ENCODE data around the gene TH.

The TH gene

GRCh38 chr11:2144544-2145248 lies 26.9 kb downstream of the TH start:
- TF ChIP-seq GATA2 (IDR thresholded peaks at IDR 0.05; ENCODE audit: low read depth, low read length), result no peak
- no peak for TF ChIP-seq GATA3 (IDR thresholded peaks at IDR 0.05; ENCODE audit: low read depth, low read length)

DNA sequence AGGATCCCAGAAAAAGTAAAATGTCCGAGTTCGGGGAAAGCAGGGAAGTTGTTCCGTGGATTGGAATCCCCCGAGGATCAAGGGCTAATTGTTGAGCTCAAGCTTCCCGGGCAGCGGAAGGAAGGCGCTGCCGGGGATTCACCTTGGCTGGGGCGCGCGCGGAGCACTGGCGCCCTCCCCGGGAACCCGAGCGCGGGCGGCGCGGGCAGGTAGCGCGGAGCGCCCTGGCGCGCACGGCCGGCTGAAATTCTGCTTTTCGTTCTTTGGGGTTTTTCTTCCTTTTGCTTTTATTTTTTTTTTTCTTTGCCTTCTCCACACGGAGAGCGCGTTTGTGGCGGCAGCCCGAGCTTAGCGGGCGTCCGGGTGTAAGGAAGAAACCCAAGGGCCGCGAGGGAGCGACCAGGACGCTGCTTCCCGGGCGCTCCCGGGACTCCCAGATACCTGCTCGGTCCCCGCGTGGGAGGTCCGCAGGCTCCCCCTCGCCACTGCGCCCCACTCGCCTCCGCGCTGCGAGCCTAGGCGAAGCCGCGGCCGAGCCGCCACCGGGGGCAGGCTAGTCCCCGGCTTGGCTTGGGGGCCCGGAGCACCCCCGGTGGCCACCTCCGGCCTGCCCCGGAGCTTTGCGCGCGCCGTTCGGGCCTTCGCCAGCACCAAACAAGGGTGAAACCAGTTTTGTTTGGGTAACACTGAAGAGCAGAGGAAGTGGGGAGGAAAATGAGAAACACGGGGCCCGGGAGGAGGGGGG lies 27.6 kb downstream of the TH start:
- no peak for TF ChIP-seq GATA3 (IDR thresholded peaks at IDR 0.05; ENCODE audit: low read depth, low read length)
- no peak for TF ChIP-seq GATA2 (IDR thresholded peaks at IDR 0.05; ENCODE audit: low read depth, low read length)

DNA sequence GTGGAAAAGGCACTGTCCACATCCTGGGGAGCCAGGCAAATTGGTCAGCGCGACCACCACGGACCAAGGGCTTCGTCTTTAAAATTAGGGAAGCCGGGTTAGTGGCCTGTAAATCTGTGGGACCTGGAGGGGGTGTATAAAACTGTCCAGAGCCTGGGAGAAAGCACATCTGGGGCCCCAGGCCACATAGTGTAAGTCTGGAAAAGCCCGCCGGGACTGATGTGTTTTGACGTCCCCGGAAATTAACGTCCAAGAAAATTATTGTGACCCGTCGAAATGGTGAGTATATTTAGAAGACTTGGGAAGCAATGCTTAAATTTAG lies 28.2 kb downstream of the TH start:
- no peak for TF ChIP-seq GATA2 (IDR thresholded peaks at IDR 0.05; ENCODE audit: low read depth, low read length)
- no peak for TF ChIP-seq GATA3 (IDR thresholded peaks at IDR 0.05; ENCODE audit: low read depth, low read length)

DNA sequence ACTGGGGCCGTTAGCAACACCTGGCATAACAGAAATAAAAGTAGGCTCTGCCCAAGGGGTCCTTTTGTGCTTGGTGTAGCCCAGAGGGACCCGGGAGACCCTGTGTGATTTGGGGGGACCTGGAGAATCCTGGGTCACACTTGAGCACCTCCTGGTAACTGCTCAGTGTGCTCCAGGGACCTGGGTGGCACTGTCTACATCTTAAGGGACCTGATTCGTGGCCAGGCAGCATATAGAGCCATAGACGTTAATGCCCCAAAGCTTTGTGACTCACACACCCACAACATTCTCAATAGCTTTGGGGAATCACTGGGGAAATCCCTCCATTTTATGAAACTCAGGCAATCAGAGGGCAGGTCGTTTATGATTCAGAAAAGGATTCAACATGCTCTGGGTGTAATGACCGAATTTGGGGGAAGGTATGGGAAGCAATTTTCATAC lies 28.8 kb downstream of the TH start:
- TF ChIP-seq GATA3 (IDR thresholded peaks at IDR 0.05; ENCODE audit: low read depth, low read length) (no peak), GATA2 (IDR thresholded peaks at IDR 0.05; ENCODE audit: low read depth, low read length) (no peak)

GRCh38 chr11:2142300-2142759 lies 29.3 kb downstream of the TH start:
- TF ChIP-seq GATA2 (IDR thresholded peaks at IDR 0.05; ENCODE audit: low read depth, low read length) (no peak), GATA3 (IDR thresholded peaks at IDR 0.05; ENCODE audit: low read depth, low read length) (no peak)

DNA sequence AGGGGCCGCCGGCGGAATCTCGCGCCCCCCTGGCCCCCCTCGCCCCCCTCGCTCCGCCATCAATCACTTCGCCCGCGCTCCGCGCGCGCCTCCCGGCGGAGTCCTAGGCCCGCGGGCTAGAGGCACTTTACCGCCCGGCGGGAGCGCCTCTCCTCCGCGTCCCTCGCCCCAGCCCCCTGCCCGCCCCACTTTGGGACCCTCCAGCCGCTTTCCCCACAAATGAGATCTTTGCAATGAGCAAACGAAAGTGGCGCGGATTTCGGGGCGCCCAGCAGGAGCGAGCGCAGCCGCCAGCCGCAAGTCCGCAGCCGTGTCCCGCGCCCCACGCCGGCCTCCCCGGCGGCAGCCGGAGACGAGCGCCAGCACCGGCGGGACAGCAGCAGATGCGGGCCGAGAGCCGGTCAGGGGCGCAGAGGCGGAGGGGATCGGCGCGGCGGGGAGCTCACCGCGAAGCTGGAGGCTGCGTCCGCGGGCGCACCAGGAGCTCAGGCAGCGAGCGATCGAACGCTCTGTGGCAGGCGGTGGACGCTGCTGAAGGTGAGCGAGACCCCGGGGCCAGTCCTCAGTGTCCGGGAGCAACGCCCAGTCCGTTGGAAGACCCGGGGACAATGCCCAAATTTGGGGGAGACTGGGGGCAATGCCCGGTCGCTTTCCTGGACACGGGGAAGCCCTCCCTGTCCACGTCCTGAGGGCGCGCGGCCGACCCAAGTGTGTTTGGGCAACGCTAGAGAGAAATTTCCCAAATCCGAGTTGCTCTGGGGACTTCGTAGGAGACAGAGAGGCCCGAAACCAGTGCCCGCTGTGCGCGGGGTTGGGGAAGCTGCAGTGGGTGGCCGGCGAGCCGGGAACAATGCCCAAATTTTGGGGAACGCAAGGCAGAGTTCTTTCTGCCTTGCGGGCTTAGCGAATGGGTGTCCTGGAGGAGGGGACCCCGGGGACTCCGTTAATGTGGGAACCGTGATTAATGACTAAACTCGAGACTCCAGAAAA lies 30.9 kb downstream of the TH start:
- no peak for TF ChIP-seq GATA3 (IDR thresholded peaks at IDR 0.05; ENCODE audit: low read depth, low read length)
- TF ChIP-seq GATA2 (IDR thresholded peaks at IDR 0.05; ENCODE audit: low read depth, low read length), result no peak

- TF ChIP-seq GATA2 (IDR thresholded peaks at IDR 0.05; ENCODE audit: low read depth, low read length) (no peak), GATA3 (IDR thresholded peaks at IDR 0.05; ENCODE audit: low read depth, low read length) (no peak)
Observed at GRCh38 chr11:2139621-2140337, 31.8 kb downstream of the TH start.

- TF ChIP-seq GATA3 (IDR thresholded peaks at IDR 0.05; ENCODE audit: low read depth, low read length), result no peak
- no peak for TF ChIP-seq GATA2 (IDR thresholded peaks at IDR 0.05; ENCODE audit: low read depth, low read length)
Observed at GRCh38 chr11:2139123-2139521, 32.5 kb downstream of the TH start, which contains the start of gene IGF2. Gene IGF2 (minus strand): TSS chr11:2139389. CDS start chr11:2135523, 3,866 bp downstream.

DNA sequence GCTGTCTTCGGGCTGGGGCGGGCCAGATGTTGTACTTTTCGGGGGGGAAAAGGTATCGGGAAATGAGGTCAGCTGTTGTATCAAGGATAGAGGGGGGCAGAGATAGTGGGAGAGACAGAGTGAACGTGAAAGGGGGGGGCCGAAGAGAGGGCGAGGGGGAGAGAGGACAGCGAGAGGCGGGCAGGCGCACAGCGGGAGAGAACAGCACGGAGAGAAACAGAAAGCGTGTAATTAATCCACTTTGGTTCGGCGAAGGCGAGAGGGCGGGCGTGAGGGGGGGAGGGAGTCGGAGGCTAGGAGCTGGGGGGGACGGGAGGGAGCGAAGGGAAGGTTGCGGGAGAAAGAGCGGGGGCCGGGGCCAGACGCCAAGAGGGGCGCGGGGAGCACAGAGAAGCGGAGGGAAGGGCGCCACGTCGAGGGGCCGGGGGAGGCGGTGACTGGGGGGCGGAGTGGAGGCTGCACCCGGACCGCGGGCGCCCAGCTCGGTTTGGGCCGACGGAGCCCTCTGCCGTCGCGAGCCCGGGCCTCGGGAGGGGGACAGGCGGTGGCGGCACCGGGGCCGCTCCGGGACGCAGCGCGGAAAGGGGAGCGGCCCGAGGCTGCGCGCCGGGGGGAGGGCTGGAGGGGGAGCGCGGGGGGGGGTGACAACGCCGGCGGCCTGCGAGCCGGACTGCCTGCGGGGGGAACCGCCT lies 33.0 kb downstream of the TH start:
- TF ChIP-seq GATA3 (IDR thresholded peaks at IDR 0.05; ENCODE audit: low read depth, low read length), result no peak
- no peak for TF ChIP-seq GATA2 (IDR thresholded peaks at IDR 0.05; ENCODE audit: low read depth, low read length)

- TF ChIP-seq GATA3 (IDR thresholded peaks at IDR 0.05; ENCODE audit: low read depth, low read length), result no peak
- no peak for TF ChIP-seq GATA2 (IDR thresholded peaks at IDR 0.05; ENCODE audit: low read depth, low read length)
Observed at GRCh38 chr11:2138068-2138430, 33.6 kb downstream of the TH start.

GRCh38 chr11:2137202-2138067 lies 34.2 kb downstream of the TH start:
- TF ChIP-seq GATA3 (IDR thresholded peaks at IDR 0.05; ENCODE audit: low read depth, low read length), result no peak
- no peak for TF ChIP-seq GATA2 (IDR thresholded peaks at IDR 0.05; ENCODE audit: low read depth, low read length)

GRCh38 chr11:2136952-2137201 lies 34.7 kb downstream of the TH start:
- TF ChIP-seq GATA3 (IDR thresholded peaks at IDR 0.05; ENCODE audit: low read depth, low read length) (no peak), GATA2 (IDR thresholded peaks at IDR 0.05; ENCODE audit: low read depth, low read length) (no peak)
